GM12878 (cell line): ENCODE measurements around the gene FAM171A1.

Source experiments
- CTCF ChIP-seq, 3 experiments: IDR thresholded peaks in 2 of 3; conservative IDR thresholded peaks in 1 of 3; 2 replicates each; pipeline ENCODE4 v1.5.1; 2011; ENCODE audit warnings: low read depth in 3 of 3, low read length in 3 of 3, mild to moderate bottlenecking in 3 of 3, control low read depth in 2 of 3, moderate library complexity in 2 of 3, inconsistent platforms in 1 of 3, mixed read lengths in 1 of 3; ENCODE audit not compliant: control insufficient read depth in 2 of 3, insufficient read depth in 1 of 3; ENCODE audit errors: extremely low read depth in 1 of 3
- NR2C1 ChIP-seq: fragments of 450-650 bp; IDR thresholded peaks from 2 replicates; pipeline ENCODE4 v1.6.1; 2017; ENCODE audit warnings: antibody characterized with exemption, mild to moderate bottlenecking, moderate library complexity
- NR2C2 ChIP-seq: IDR thresholded peaks from 2 replicates; pipeline ENCODE4 v1.6.1; 2011; ENCODE audit warnings: borderline replicate concordance, low read depth; ENCODE audit not compliant: control insufficient read depth, insufficient read length
- PML ChIP-seq: IDR thresholded peaks from 2 replicates; pipeline ENCODE4 v1.6.1; 2012; ENCODE audit warnings: low read length, inconsistent platforms
- RAD51 ChIP-seq: fragments of 450-650 bp; IDR thresholded peaks from 2 replicates; pipeline ENCODE4 v1.6.1; 2016; ENCODE audit warnings: moderate library complexity, mild to moderate bottlenecking, inconsistent platforms

- TF ChIP-seq CTCF (IDR thresholded peaks at IDR 0.05 in 2 of 3, conservative IDR thresholded peaks at IDR 0.05 in 1 of 3; ENCODE audit: control insufficient read depth in 2 of 3, extremely low read depth in 1 of 3, insufficient read depth in 1 of 3, low read depth in 3 of 3, low read length in 3 of 3) (no peak), NR2C2 (no peak), RAD51 (no peak), PML (no peak), NR2C1 (no peak)
These were observed 140.8 kb downstream of the FAM171A1 start for GRCh38 chr10:15230257-15230656.
